Activated T-cell treated with anti-CD3 and anti-CD28 coated beads, Interleukin-2, amount 50 U/mL, for 4 hours (primary cell): Measurements from ENCODE around the gene KRT17. TPM values are rescaled to one million over a fixed set of nuclear protein-coding genes. Genes with fewer than 3 reads are reported as not detected.
"Not testable (repeated sequence)": the region's sequence is repeated elsewhere in the genome, so short reads cannot be mapped to it uniquely, and the experiment has no call there.

ENCODE experiments used
- ATAC-seq, 2 donors: fragments of 200-7000 bp; cut with Tn5 transposase; one replicate each; pipeline ENCODE4 v1.10.0; 2021
- DNase-seq: peaks from one replicate; pipeline ENCODE4 v3.0.0-alpha.2; 2020
- H3K27me3 Mint-ChIP-seq: one replicate; pipeline ENCODE4 v1.8.0; 2021; ENCODE audit warnings: low read depth, mixed read lengths
- H3K36me3 Mint-ChIP-seq: one replicate; pipeline ENCODE4 v1.8.0; 2022; ENCODE audit warnings: mixed read lengths; ENCODE audit not compliant: insufficient read depth
- H3K4me1 Mint-ChIP-seq: one replicate; pipeline ENCODE4 v1.8.0; 2021; ENCODE audit warnings: low read depth, mixed read lengths
- H3K4me3 Mint-ChIP-seq: one replicate; pipeline ENCODE4 v1.8.0; 2021; ENCODE audit warnings: mild to moderate bottlenecking, moderate library complexity, mixed read lengths
- H3K9me3 Mint-ChIP-seq: one replicate; pipeline ENCODE4 v1.8.0; 2021; ENCODE audit warnings: mixed read lengths
- total RNA-seq, 3 donors: library from RNA; stranded (reverse); gene quantifications; one replicate each; pipeline ENCODE4 v1.2.1, GENCODE V29; 2021

The KRT17 gene
- total RNA-seq, 3 donors from 2014 or later, result not detected

- H3K27me3 Mint-ChIP-seq, result peaks cover 21% of the 10 kb centered on the region
- no peaks in the 10 kb centered on the region for H3K4me1 Mint-ChIP-seq
- no peaks in the 10 kb centered on the region for H3K36me3 Mint-ChIP-seq
- no peak overlapping the region for H3K4me3 Mint-ChIP-seq
- ATAC-seq, result no peak
- no peaks in the 10 kb centered on the region for H3K9me3 Mint-ChIP-seq
- DNase-seq, result no peak
Observed at GRCh38 chr17:41613277-41614082, 10.9 kb downstream of the KRT17 start.

DNA sequence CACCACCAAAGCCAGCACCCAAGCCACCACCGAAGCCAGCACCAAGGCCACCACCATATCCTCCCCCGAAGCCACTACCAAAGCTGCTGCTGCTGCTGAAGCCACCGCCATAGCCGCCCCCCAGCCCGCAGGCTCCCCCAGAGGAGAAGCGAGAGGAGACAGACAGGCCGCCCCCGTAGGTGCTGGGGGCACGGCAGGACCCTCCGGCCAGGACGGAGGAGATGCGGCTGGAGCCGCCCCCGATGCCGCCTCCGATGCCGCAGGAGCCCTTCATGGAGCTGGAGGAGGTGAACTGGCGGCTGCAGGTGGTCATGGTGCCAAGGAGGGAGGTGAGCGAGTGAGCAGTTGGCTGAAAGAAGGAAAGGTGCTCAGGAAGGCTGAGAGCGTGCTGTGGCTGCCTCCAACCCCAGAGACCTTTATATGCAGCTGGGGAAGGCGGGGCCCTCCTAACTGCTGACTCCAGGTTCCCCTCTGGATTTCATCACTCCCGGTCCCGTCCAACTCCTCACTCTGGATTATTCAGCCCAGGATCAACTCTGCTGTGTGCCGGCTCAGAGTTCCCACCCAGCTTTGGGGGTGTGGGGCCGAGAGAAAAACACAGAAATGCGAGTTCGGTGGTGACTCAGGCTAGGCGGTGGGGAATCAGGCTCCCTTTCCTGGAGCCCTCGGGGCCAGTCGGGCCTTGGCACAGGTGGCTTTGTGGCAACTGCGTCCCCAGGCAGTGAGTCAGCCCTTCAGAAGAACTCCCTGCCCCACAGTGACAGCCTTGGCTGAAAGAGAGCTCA, 11.8 kb downstream of the KRT17 start, which contains the start of gene KRT16:
KRT16 (minus strand) TSS at position 392 of the 785 bp plus-strand sequence; CDS start at position 313, 79 bp downstream.
- ATAC-seq, result not testable (repeated sequence)

DNA sequence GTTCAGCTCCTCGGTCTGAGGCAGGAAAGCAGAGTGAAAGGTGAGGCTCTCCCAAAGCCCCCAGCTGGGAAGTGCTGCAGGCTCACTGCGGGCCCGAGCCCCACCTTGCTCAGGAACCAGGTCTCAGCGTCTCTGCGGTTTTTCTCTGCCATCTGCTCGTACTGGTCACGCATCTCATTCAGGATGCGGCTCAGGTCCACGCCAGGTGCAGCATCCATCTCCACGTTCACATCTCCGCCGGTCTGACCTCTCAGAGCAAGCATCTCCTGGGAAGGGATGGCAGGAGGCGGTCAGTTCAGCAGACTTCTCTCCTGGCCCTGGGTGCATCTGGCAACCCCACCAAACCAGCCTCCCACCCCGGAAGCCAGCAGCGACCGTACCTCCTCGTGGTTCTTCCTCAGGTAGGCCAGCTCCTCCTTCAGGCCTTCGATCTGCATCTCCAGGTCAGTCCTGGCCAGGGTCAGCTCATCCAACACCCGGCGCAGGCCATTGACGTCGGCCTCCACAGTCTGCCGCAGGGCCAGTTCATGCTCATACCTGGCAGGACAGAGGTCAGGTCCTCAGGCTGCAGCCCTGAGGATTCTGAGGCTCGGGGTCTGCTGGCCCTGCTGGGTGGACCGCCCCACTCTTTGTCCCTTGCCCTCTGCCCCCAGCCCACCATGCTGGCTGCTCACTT, 13.3 kb downstream of the KRT17 start:
- peaks cover 28% of the 10 kb centered on the region for H3K27me3 Mint-ChIP-seq
- no peak for DNase-seq
- H3K36me3 Mint-ChIP-seq, result no peaks in the 10 kb centered on the region
- ATAC-seq, result no peak
- H3K4me1 Mint-ChIP-seq, result no peaks in the 10 kb centered on the region
- peaks cover 15% of the 10 kb centered on the region for H3K9me3 Mint-ChIP-seq
- H3K4me3 Mint-ChIP-seq, result no peak overlapping the region

More for the DNA sequence above, 11.8 kb downstream of the KRT17 start, which contains the start of gene KRT16:
- not testable (repeated sequence) for H3K4me1 Mint-ChIP-seq, DNase-seq, H3K36me3 Mint-ChIP-seq, H3K9me3 Mint-ChIP-seq, H3K4me3 Mint-ChIP-seq
- peaks cover 23% of the 10 kb centered on the region for H3K27me3 Mint-ChIP-seq

GRCh38 chr17:41610061-41610517, 14.3 kb downstream of the KRT17 start:
- DNase-seq, H3K4me1 Mint-ChIP-seq, H3K36me3 Mint-ChIP-seq, H3K4me3 Mint-ChIP-seq, ATAC-seq: not testable (repeated sequence)
- Mint-ChIP-seq H3K27me3 (peaks cover 32% of the 10 kb centered on the region), H3K9me3 (peaks cover 15% of the 10 kb centered on the region)

- peaks cover 15% of the 10 kb centered on the region for H3K9me3 Mint-ChIP-seq
Observed at GRCh38 chr17:41606930-41607329, 17.4 kb downstream of the KRT17 start.

DNA sequence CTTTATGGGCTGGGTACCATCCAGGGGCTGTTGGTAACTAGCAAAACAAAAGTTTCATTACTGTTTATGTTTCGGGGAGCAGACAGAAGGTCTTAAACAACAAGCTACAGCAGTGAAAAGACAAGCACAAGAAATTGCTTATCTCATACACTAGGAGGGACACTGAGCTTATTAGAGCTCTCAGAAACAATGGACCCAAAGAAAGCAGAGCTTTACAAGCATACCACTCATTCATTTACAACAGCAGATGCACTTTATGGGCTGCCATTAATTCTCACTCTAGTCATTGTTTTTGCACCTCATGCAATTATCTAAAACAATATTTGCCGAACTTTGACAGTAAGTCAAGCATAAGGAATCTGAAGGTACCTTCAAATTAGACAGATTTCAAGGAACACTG, 21.9 kb downstream of the KRT17 start:
- Mint-ChIP-seq H3K27me3 (peaks cover 26% of the 10 kb centered on the region), H3K36me3 (no peaks in the 10 kb centered on the region), H3K9me3 (peaks cover 12% of the 10 kb centered on the region), H3K4me3 (no peak overlapping the region), H3K4me1 (no peaks in the 10 kb centered on the region)
- DNase-seq (no peak), ATAC-seq (no peak)

More at GRCh38 chr17:41606930-41607329, 17.4 kb downstream of the KRT17 start:
- not testable (repeated sequence) for H3K36me3 Mint-ChIP-seq, H3K4me1 Mint-ChIP-seq, ATAC-seq, DNase-seq, H3K4me3 Mint-ChIP-seq
- H3K27me3 Mint-ChIP-seq, result peaks cover 33% of the 10 kb centered on the region

DNA sequence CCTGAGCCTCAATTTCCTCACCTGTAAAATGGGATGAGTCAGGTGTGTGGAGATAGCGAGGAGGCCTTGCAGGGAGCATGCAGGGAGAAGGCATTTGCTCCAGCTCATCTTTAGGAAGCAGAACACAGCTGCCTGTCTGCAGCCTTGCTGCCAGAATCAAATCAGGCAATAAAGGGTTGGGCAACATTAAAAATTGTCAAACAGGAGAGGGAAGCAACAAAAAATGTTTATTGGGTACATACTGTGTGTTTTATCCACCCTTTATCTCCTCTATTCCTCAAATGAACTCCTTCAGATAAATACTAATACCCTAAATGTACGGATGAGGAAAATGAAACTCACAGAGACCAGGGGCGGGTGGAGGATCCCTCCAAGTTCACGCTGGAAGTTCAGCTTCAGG, 24.1 kb downstream of the KRT17 start:
- no peaks in the 10 kb centered on the region for H3K9me3 Mint-ChIP-seq
- no peak for DNase-seq
- H3K36me3 Mint-ChIP-seq, result no peaks in the 10 kb centered on the region
- ATAC-seq, result no peak
- peaks cover 17% of the 10 kb centered on the region for H3K27me3 Mint-ChIP-seq
- H3K4me1 Mint-ChIP-seq, result no peaks in the 10 kb centered on the region
- H3K4me3 Mint-ChIP-seq, result no peak overlapping the region

DNA sequence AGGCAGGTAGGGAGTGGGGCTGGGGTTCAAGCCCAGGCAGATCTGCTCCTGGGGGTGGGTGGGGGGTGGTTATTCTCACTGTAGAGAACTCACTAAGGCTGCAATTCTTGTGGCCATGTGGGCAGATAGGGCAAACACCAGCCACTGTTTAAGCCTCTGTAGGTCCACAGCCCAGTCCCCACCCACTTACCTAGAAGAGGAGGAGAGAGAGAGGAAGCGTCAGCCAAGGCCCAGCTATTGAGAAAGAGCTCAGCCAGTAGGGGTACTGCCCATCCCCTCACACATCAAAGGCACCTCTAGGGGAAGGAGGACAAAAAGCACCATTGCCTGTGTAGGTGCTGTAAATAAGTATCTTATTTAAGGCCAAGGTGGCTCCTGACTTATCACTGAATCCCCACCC, 24.7 kb downstream of the KRT17 start:
- peaks cover 12% of the 10 kb centered on the region for H3K27me3 Mint-ChIP-seq
- no peak overlapping the region for H3K4me3 Mint-ChIP-seq
- H3K4me1 Mint-ChIP-seq, result no peaks in the 10 kb centered on the region
- H3K9me3 Mint-ChIP-seq, result no peaks in the 10 kb centered on the region
- H3K36me3 Mint-ChIP-seq, result no peaks in the 10 kb centered on the region
- no peak for DNase-seq
- ATAC-seq, result no peak

GRCh38 chr17:41595585-41595984, 28.8 kb downstream of the KRT17 start:
- Mint-ChIP-seq H3K4me3 (no peak overlapping the region), H3K27me3 (peaks cover 16% of the 10 kb centered on the region), H3K36me3 (no peaks in the 10 kb centered on the region), H3K9me3 (no peaks in the 10 kb centered on the region), H3K4me1 (no peaks in the 10 kb centered on the region)
- no peak for ATAC-seq
- DNase-seq, result no peak

GRCh38 chr17:41594363-41594915, 29.9 kb downstream of the KRT17 start:
- H3K36me3 Mint-ChIP-seq, result no peaks in the 10 kb centered on the region
- no peaks in the 10 kb centered on the region for H3K4me1 Mint-ChIP-seq
- no peak overlapping the region for H3K4me3 Mint-ChIP-seq
- no peaks in the 10 kb centered on the region for H3K9me3 Mint-ChIP-seq
- H3K27me3 Mint-ChIP-seq, result peaks cover 20% of the 10 kb centered on the region
- ATAC-seq (no peak), DNase-seq (no peak)

- Mint-ChIP-seq H3K27me3 (peaks cover 24% of the 10 kb centered on the region), H3K4me3 (no peak overlapping the region), H3K4me1 (no peaks in the 10 kb centered on the region), H3K9me3 (no peaks in the 10 kb centered on the region), H3K36me3 (no peaks in the 10 kb centered on the region)
- DNase-seq (no peak), ATAC-seq (no peak)
Observed at GRCh38 chr17:41593306-41593981, 30.9 kb downstream of the KRT17 start.

DNA sequence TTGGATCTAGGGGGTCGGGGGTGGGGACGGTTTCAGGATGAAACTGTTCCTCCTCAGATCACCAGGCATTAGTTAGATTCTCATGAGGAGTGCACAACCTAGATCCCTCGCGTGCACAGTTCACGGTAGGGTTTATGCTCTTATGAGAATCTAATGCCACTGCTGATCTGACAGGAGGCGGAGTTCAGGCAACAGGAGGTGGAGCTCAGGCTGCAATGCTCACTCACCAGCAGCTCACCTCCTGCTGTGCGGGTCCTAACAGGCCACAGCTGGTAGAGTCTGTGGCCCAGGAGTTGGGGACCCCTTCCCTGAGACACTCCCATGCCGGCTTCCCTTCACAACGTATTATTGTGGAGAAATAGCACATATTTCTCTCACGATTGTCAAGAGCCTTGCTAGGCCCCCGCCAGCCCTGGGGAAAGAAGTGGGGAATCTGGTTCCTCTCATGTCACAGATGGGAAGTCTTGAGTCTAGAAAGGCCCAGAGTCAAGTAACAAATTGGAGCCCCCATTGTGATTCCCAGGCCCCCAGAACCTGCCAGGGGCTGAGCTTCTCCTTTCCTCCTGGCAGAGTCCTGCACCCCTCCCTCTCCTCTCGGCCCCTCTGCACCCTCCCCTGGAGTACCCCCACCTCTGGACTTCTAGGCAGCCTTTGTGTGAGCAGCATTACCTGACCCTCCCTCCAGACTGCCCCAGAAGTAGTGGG, 31.6 kb downstream of the KRT17 start:
- ATAC-seq (no peak), DNase-seq (no peak)
- H3K4me1 Mint-ChIP-seq, result no peaks in the 10 kb centered on the region
- H3K27me3 Mint-ChIP-seq, result peaks cover 24% of the 10 kb centered on the region
- H3K4me3 Mint-ChIP-seq, result no peak overlapping the region
- H3K9me3 Mint-ChIP-seq, result no peaks in the 10 kb centered on the region
- H3K36me3 Mint-ChIP-seq, result no peaks in the 10 kb centered on the region

- no peak for ATAC-seq
- Mint-ChIP-seq H3K9me3 (no peaks in the 10 kb centered on the region), H3K27me3 (peaks cover 26% of the 10 kb centered on the region), H3K4me3 (no peak overlapping the region), H3K36me3 (no peaks in the 10 kb centered on the region), H3K4me1 (no peaks in the 10 kb centered on the region)
- no peak for DNase-seq
Observed at GRCh38 chr17:41589301-41589700, 35.1 kb downstream of the KRT17 start.
